ENCODE data around the gene DNAJC5. TPM values are rescaled to one million over a fixed set of nuclear protein-coding genes. Genes with fewer than 3 reads are reported as not detected.

The DNAJC5 gene
- total RNA-seq, 2 experiments from 2014 or later: 27.5 to 27.7 TPM

DNA sequence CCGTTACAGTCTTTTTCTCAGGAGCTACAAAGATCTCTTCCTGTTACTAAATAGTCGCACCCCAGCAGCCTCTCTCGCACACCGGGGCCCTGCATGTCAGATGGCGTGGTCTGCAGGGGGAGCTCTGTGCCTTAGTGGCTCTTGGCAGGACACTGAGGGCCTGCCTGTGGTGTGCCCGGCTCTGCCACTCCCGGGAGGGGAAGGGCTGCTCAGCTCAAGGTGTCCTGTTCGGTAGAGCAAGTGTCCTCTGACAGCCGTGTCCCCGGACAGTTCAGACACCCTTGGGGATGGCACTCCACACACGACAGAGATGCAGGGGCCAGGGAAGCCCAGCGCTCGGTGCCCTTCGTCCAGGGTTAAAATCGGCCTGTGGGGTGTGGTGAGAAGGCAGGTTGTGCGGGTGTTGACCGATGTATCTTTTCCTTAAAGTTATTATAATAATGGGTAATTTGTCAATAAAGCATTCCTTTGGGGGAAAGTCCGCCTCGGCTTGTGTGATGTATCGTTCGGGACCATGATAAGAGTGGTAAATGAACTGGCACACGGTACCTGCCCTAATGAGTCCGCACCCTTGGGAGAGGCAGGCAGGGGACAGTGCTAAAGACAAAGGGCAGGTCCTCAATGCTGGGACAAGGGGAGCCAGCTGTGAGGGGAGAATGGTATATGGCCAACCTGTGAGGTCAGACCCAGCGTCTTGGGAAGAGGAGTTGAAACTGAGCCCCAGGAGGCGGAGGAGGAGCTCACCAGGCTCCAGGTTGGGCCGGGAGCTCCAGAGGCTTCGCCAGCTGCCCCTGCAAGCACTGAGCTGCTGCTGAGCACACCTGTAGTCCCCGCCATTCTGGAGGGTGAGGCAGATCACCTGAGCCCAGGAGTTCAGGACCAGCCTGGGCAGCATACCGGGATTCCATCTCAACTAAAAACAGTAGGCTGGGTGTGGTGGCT, 3.6 kb upstream of the DNAJC5 start:
- no peak overlapping the region for H3K4me2 ChIP-seq (ENCODE audit: low read length)
- H3K9me2 ChIP-seq (ENCODE audit: insufficient read depth, low read length): no peaks in the 10 kb centered on the region
- no peak overlapping the region for H3K27ac ChIP-seq (ENCODE audit: low read depth, low read length, poor library complexity, severe bottlenecking)
- TF ChIP-seq, protein P1, sequence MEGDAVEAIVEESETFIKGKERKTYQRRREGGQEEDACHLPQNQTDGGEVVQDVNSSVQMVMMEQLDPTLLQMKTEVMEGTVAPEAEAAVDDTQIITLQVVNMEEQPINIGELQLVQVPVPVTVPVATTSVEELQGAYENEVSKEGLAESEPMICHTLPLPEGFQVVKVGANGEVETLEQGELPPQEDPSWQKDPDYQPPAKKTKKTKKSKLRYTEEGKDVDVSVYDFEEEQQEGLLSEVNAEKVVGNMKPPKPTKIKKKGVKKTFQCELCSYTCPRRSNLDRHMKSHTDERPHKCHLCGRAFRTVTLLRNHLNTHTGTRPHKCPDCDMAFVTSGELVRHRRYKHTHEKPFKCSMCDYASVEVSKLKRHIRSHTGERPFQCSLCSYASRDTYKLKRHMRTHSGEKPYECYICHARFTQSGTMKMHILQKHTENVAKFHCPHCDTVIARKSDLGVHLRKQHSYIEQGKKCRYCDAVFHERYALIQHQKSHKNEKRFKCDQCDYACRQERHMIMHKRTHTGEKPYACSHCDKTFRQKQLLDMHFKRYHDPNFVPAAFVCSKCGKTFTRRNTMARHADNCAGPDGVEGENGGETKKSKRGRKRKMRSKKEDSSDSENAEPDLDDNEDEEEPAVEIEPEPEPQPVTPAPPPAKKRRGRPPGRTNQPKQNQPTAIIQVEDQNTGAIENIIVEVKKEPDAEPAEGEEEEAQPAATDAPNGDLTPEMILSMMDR (conservative IDR thresholded peaks at IDR 0.05; ENCODE audit: low read length): no peak
- no peak for TF ChIP-seq EZH2phosphoT487 (IDR thresholded peaks at IDR 0.05; ENCODE audit: borderline replicate concordance, low read depth, low read length)
- H4K20me1 ChIP-seq (ENCODE audit: insufficient read depth, low read length): peaks cover 8% of the 10 kb centered on the region; the same call in 1 of the 2 replicates
- no peak overlapping the region for H2AFZ ChIP-seq (ENCODE audit: low read length)
- H3K4me3 ChIP-seq (ENCODE audit: low read depth, low read length, poor library complexity, severe bottlenecking): no peak overlapping the region
- intact Hi-C loops (cut with micrococcal nuclease; ENCODE audit: unreplicated experiment): no loop called here
- ChIA-PET CTCF (ENCODE audit: unreplicated experiment) (no interaction called here), POLR2A (no interaction called here)
- H3K36me3 ChIP-seq (ENCODE audit: insufficient read depth, low read length): peaks cover 41% of the 10 kb centered on the region; the same call in 1 of the 2 replicates
- H3K9me3 ChIP-seq (ENCODE audit: low read length): no peaks in the 10 kb centered on the region
- no TSS peak for BruUV-seq (replicated peaks)
- H3K4me1 ChIP-seq (ENCODE audit: insufficient read depth, low read length, poor library complexity, severe bottlenecking): peaks cover 5% of the 10 kb centered on the region
- DNase-seq (ENCODE audit: low spot score): no peak
- H3K79me2 ChIP-seq (ENCODE audit: insufficient read depth, low read depth, low read length): peaks cover 9% of the 10 kb centered on the region

DNA sequence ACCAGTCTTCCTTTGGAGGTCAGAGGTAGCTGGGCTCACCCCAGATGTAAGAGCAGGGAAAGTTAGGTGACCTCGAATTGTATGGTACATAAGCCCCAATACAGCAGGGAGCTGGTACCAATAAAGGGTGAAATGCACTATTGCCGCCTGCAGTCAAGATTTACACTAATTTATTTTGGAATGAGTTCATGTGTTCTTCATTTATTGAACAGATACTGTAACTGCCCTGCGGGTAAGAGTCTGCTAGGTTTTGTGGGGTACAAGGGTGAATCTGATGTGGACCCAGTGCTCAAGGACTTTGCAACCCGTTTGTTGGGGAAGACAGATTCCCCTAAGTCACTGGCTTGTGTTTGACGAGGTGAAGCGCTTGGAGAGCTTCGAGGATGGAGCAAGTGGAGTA, 2.5 kb upstream of the DNAJC5 start:
- H3K27ac ChIP-seq (ENCODE audit: low read depth, low read length, poor library complexity, severe bottlenecking): no peak overlapping the region
- H3K4me1 ChIP-seq (ENCODE audit: insufficient read depth, low read length, poor library complexity, severe bottlenecking): peaks cover 11% of the 10 kb centered on the region
- peaks cover 14% of the 10 kb centered on the region for H4K20me1 ChIP-seq (ENCODE audit: insufficient read depth, low read length)
- H3K9me2 ChIP-seq (ENCODE audit: insufficient read depth, low read length): no peaks in the 10 kb centered on the region
- H3K4me2 ChIP-seq (ENCODE audit: low read length): no peak overlapping the region
- no peak for DNase-seq (ENCODE audit: low spot score)
- no peaks in the 10 kb centered on the region for H3K9me3 ChIP-seq (ENCODE audit: low read length)
- peaks cover 20% of the 10 kb centered on the region for H3K79me2 ChIP-seq (ENCODE audit: insufficient read depth, low read depth, low read length)
- CTCF ChIA-PET (ENCODE audit: unreplicated experiment): no interaction called here
- intact Hi-C loops (cut with micrococcal nuclease; ENCODE audit: unreplicated experiment): no loop called here
- H3K4me3 ChIP-seq (ENCODE audit: low read depth, low read length, poor library complexity, severe bottlenecking): no peak overlapping the region
- no peak for TF ChIP-seq EZH2phosphoT487 (IDR thresholded peaks at IDR 0.05; ENCODE audit: borderline replicate concordance, low read depth, low read length)
- TF ChIP-seq, protein P1 (conservative IDR thresholded peaks at IDR 0.05; ENCODE audit: low read length): no peak
- no TSS peak for BruUV-seq (replicated peaks)
- H2AFZ ChIP-seq (ENCODE audit: low read length): no peak overlapping the region
- peaks cover 35% of the 10 kb centered on the region; the same call in 1 of the 2 replicates for H3K36me3 ChIP-seq (ENCODE audit: insufficient read depth, low read length)
- POLR2A ChIA-PET: no interaction called here

DNA sequence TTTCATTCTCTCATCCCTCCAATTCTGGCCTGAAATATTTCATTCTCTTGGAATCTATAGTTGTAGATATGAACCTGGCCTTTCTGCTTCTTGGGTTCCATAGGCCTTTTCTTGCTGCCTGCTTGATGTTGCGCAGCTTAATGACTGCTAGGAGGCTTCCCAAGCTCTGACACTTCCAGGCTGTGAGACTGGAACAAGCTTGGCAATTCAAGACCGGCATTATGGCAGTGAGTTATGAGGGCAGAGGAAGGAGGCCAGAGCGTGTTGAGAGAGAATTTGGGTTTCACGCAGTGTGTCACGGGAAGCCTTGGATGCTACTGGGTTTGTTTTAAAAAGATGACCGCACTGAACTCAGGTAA, 948 bp upstream of the DNAJC5 start:
- Histone ChIP-seq H3K79me2 (ENCODE audit: insufficient read depth, low read depth, low read length) (peaks cover 31% of the 10 kb centered on the region), H3K9me2 (ENCODE audit: insufficient read depth, low read length) (no peaks in the 10 kb centered on the region), H3K36me3 (ENCODE audit: insufficient read depth, low read length) (peaks cover 37% of the 10 kb centered on the region; the same call in 1 of the 2 replicates), H3K9me3 (ENCODE audit: low read length) (no peaks in the 10 kb centered on the region), H2AFZ (ENCODE audit: low read length) (no peak overlapping the region), H3K27ac (ENCODE audit: low read depth, low read length, poor library complexity, severe bottlenecking) (no peak overlapping the region), H3K4me3 (ENCODE audit: low read depth, low read length, poor library complexity, severe bottlenecking) (no peak overlapping the region), H3K4me1 (ENCODE audit: insufficient read depth, low read length, poor library complexity, severe bottlenecking) (peaks cover 11% of the 10 kb centered on the region), H4K20me1 (ENCODE audit: insufficient read depth, low read length) (peaks cover 14% of the 10 kb centered on the region), H3K4me2 (ENCODE audit: low read length) (no peak overlapping the region)
- DNase-seq (ENCODE audit: low spot score): no peak
- ChIA-PET POLR2A (no interaction called here), CTCF (ENCODE audit: unreplicated experiment) (no interaction called here)
- TF ChIP-seq, protein P1 (conservative IDR thresholded peaks at IDR 0.05; ENCODE audit: low read length): no peak
- TF ChIP-seq EZH2phosphoT487 (IDR thresholded peaks at IDR 0.05; ENCODE audit: borderline replicate concordance, low read depth, low read length): no peak
- BruUV-seq (replicated peaks): no TSS peak
- intact Hi-C loops (cut with micrococcal nuclease; ENCODE audit: unreplicated experiment): loop anchor here (2.0 kb wide), 1 partner anchor 29 kb away; the partner anchor contains the start of gene TPD52L2

Measured in OCI-LY7 (cell line).